Measurements from ENCODE around the gene EGFR. TPM values are rescaled to one million over a fixed set of nuclear protein-coding genes. Genes with fewer than 3 reads are reported as not detected.

EGFR gene
- polyA plus RNA-seq, 2 of the 4 experiments (the other 2 are of a cell fraction), result 59.5 to 63.8 TPM

- TF ChIP-seq HEYL (CRISPR knock-in tag; IDR thresholded peaks at IDR 0.05) (no peak), KDM1A (IDR thresholded peaks at IDR 0.05; ENCODE audit: low read depth) (no peak), JUNB (IDR thresholded peaks at IDR 0.05) (0 out of 2 replicates have a peak, but pooled peaks have one; percentile 12)
Measured at GRCh38 chr7:55055479-55055878, 36.7 kb downstream of the EGFR start (continued).

DNA sequence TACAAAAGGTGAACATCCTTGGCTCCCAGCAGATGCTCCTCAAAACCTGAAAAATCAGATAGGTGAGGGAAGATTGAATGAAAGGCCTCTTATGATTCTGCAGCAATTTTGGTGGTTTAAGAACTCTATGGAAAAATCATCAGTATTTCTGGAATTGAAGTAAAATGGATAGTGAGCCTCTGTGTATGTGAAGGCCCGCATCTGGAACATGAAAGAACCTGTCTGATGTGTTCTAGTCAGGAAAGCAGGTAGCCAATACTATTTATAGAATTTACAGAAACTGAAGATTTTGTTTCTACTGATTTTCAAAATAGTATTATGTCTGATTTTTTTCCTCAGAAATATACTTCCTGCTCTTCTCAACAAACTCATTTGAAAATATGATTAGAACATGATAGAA, 37.3 kb downstream of the EGFR start:
- Histone ChIP-seq H3K9me3 (no peaks in the 10 kb centered on the region), H3K27ac (peak overlapping the region; percentile 85 to 92), H3K4me2 (peak overlapping the region; percentile 81), H3K4me3 (peak overlapping the region; percentile 20; the same call in 1 of the 3 replicates), H3K4me1 (peaks cover 93% of the 10 kb centered on the region)
- ChIA-PET CTCF (interaction anchor here (0.6 to 2.6 kb wide), 28 partner anchors 10 to 288 kb away, joined by 3 to 37 read pairs (median 4); partner anchors contain the start of gene EGFR), POLR2A (interaction anchor here (1.2 to 1.6 kb wide), 2 partner anchors 10 to 77 kb away, joined by 4 to 5 read pairs; no protein-coding TSS in a partner anchor)
- 60% methylated on average over 1 of the region's 1 CpG for WGBS (ENCODE audit: missing lambda C conversion rate)
- ATAC-seq (no peak), DNase-seq (ENCODE audit: low read depth in 1 of 2, low spot score in 1 of 2) (no peak), FAIRE-seq (peak; percentile 13)
- TF ChIP-seq CHD2 (IDR thresholded peaks at IDR 0.05; ENCODE audit: low read length, partially characterized antibody) (no peak), EHMT2 (IDR thresholded peaks at IDR 0.05; ENCODE audit: low read depth) (no peak), MYC (IDR thresholded peaks at IDR 0.05; ENCODE audit: borderline replicate concordance, low read length) (no peak), KDM1A (IDR thresholded peaks at IDR 0.05; ENCODE audit: low read depth) (no peak), HOXB5 (CRISPR knock-in tag; IDR thresholded peaks at IDR 0.05) (no peak), HOXB13 (CRISPR knock-in tag; IDR thresholded peaks at IDR 0.05; ENCODE audit: low read depth) (no peak), MAFK (IDR thresholded peaks at IDR 0.05; ENCODE audit: partially characterized antibody) (no peak), BHLHE40 (IDR thresholded peaks at IDR 0.05; ENCODE audit: low read depth, low read length) (no peak), FOSB (CRISPR knock-in tag; IDR thresholded peaks at IDR 0.05) (no peak), NR3C1 (IDR thresholded peaks at IDR 0.05) (no peak), TFCP2L1 (CRISPR knock-in tag; IDR thresholded peaks at IDR 0.05) (no peak), MAZ (IDR thresholded peaks at IDR 0.05; ENCODE audit: borderline replicate concordance, low read depth, low read length) (no peak)
- TF ChIP-seq, protein P1, sequence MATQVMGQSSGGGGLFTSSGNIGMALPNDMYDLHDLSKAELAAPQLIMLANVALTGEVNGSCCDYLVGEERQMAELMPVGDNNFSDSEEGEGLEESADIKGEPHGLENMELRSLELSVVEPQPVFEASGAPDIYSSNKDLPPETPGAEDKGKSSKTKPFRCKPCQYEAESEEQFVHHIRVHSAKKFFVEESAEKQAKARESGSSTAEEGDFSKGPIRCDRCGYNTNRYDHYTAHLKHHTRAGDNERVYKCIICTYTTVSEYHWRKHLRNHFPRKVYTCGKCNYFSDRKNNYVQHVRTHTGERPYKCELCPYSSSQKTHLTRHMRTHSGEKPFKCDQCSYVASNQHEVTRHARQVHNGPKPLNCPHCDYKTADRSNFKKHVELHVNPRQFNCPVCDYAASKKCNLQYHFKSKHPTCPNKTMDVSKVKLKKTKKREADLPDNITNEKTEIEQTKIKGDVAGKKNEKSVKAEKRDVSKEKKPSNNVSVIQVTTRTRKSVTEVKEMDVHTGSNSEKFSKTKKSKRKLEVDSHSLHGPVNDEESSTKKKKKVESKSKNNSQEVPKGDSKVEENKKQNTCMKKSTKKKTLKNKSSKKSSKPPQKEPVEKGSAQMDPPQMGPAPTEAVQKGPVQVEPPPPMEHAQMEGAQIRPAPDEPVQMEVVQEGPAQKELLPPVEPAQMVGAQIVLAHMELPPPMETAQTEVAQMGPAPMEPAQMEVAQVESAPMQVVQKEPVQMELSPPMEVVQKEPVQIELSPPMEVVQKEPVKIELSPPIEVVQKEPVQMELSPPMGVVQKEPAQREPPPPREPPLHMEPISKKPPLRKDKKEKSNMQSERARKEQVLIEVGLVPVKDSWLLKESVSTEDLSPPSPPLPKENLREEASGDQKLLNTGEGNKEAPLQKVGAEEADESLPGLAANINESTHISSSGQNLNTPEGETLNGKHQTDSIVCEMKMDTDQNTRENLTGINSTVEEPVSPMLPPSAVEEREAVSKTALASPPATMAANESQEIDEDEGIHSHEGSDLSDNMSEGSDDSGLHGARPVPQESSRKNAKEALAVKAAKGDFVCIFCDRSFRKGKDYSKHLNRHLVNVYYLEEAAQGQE (IDR thresholded peaks at IDR 0.05), result no peak
- TF ChIP-seq, protein P2, sequence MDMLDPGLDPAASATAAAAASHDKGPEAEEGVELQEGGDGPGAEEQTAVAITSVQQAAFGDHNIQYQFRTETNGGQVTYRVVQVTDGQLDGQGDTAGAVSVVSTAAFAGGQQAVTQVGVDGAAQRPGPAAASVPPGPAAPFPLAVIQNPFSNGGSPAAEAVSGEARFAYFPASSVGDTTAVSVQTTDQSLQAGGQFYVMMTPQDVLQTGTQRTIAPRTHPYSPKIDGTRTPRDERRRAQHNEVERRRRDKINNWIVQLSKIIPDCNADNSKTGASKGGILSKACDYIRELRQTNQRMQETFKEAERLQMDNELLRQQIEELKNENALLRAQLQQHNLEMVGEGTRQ (IDR thresholded peaks at IDR 0.05), result no peak

DNA sequence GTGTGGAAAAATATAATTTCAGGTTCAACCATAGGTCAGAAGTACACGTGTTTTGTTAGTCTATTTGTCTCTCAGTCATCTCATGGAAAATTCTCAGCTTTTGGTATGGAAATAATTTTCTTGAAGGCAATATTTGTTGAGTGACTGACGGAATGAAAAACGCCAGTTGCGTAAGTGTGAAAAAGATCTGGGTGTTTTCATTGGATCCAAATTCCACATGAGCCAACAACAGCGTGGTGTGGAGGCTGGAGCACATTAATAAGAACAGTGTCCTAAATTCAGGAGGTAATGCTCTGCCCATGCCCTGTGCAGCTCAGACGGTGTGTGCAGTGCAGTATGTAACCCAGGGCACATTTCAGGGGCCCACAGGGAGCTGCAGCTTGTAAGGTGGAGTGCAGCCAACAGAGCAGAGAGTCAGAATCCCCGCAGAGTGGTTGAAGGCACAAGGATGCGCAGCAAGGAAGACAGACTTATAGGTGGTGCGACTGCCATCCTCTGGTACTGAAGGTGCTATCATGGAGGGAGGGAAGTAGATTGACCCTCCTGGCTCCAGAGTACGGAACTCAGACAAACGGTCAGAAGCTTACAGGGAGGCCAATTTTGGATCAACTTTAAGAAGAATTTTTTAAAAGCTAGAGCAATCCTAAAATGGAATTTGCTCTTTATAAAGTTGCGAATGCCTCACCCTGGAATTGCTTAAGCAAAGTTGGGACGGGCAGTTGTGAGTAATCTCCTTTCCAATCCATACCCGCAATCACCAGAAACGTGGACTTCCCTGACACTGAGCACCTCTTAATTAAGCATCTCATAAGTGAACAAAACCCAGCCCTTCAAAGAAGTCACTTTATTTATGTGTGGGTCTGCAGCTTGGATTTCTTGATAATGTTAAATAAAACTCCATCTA, 38.0 kb downstream of the EGFR start:
- 0 out of 3 replicates have a peak overlapping the region, but pooled peaks have one; percentile 4 for H3K4me3 ChIP-seq
- H3K4me2 ChIP-seq, result peak overlapping the region; percentile 81
- 5% methylated on average over 15 of the region's 15 CpGs for WGBS (ENCODE audit: missing lambda C conversion rate)
- ATAC-seq (peak; percentile 84 to 90), DNase-seq (ENCODE audit: low read depth in 1 of 2, low spot score in 1 of 2) (peak; percentile 58 to 93), FAIRE-seq (peak; percentile 92)
- CTCF ChIA-PET, result interaction anchor here (0.6 to 2.6 kb wide), 48 partner anchors 9 to 303 kb away, joined by 3 to 37 read pairs (median 4); partner anchors contain the start of gene EGFR
- H3K9me3 ChIP-seq, result no peaks in the 10 kb centered on the region
- H3K4me1 ChIP-seq, result peaks cover 93% of the 10 kb centered on the region
- peak overlapping the region; percentile 85 to 92 for H3K27ac ChIP-seq
- POLR2A ChIA-PET, result interaction anchor here (0.6 to 1.6 kb wide), 5 partner anchors 9 to 227 kb away, joined by 3 to 8 read pairs (median 4); partner anchors contain the start of gene EGFR
- TF ChIP-seq HOXA7 (CRISPR knock-in tag; IDR thresholded peaks at IDR 0.05) (0 out of 2 replicates have a peak, but pooled peaks have one; percentile 3), PHF8 (IDR thresholded peaks at IDR 0.05; ENCODE audit: borderline replicate concordance, low read depth) (no peak), TP53 (CRISPR knock-in tag; IDR thresholded peaks at IDR 0.05) (no peak), CHD2 (IDR thresholded peaks at IDR 0.05; ENCODE audit: low read length, partially characterized antibody) (no peak), MAZ (IDR thresholded peaks at IDR 0.05; ENCODE audit: borderline replicate concordance, low read depth, low read length) (no peak), NPAS2 (CRISPR knock-in tag; IDR thresholded peaks at IDR 0.05; ENCODE audit: borderline replicate concordance) (no peak), ATOH8 (CRISPR knock-in tag; IDR thresholded peaks at IDR 0.05; ENCODE audit: low read depth) (no peak), NFE2L2 (conservative IDR thresholded peaks at IDR 0.05; ENCODE audit: low read length) (no peak), CBX2 (IDR thresholded peaks at IDR 0.05; ENCODE audit: borderline replicate concordance, low read depth) (no peak), SMC3 (IDR thresholded peaks at IDR 0.05) (peak; percentile 82)
- TF ChIP-seq, protein P3, sequence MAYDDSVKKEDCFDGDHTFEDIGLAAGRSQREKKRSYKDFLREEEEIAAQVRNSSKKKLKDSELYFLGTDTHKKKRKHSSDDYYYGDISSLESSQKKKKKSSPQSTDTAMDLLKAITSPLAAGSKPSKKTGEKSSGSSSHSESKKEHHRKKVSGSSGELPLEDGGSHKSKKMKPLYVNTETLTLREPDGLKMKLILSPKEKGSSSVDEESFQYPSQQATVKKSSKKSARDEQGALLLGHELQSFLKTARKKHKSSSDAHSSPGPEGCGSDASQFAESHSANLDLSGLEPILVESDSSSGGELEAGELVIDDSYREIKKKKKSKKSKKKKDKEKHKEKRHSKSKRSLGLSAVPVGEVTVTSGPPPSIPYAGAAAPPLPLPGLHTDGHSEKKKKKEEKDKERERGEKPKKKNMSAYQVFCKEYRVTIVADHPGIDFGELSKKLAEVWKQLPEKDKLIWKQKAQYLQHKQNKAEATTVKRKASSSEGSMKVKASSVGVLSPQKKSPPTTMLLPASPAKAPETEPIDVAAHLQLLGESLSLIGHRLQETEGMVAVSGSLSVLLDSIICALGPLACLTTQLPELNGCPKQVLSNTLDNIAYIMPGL (CRISPR knock-in tag; IDR thresholded peaks at IDR 0.05; ENCODE audit: borderline replicate concordance), result no peak

All from A549 (cell line).